GM18519 (cell line): ENCODE data around the gene LTBP1.
"Not testable (repeated sequence)": the region's sequence is repeated elsewhere in the genome, so short reads cannot be mapped to it uniquely, and the experiment has no call there.

ENCODE experiments used
- ATAC-seq: cut with Tn5 transposase; IDR thresholded peaks from one replicate; pipeline ENCODE4 v1.9.1; 2021; ENCODE audit warnings: mild to moderate bottlenecking, moderate library complexity; ENCODE audit not compliant: unreplicated experiment, low FRiP score

Gene LTBP1

DNA sequence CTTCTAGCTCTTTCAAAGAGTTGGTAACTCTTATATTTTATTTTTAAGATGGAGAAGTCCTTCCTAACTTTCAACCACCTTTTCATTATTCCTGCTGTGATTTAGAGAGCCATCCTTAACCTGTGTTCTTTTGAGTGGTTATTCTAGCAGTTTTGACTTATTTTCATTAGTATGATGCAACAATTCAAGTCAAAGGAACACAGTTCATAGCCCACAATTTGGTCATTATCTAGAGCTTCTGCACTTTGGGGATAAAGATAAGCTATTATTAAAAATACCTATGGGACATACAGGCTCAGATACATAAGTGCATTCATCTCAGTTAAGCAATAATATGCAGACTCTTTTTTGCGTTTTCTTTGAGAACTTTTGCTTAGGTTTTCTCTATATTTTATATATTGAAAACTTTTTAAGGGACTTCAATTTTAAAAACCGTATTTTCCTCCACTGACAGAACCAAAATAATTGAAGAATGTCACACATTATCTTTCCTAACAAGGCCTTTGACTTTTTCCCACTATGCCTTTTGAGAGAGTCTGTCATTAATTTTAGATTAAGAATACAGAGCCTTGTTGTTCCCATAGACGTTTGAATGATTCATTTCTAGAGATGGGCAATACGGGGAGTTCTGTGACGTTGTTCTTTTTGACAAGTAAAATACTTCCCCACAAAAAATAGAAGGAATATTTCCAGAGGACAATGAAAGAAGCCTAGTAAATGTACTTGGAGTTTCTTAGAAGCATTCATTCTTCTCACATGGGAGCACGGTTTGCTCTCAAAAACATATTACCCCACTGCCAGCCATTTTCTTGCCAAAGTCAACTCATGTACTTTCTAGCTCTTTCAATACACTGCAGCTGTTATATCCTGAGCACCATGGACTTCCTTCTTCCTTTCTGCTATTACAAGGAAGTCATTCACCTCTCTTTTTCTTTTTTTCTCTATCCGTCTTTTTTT is 486.8 kb downstream of the LTBP1 start:
- no peak for ATAC-seq

DNA sequence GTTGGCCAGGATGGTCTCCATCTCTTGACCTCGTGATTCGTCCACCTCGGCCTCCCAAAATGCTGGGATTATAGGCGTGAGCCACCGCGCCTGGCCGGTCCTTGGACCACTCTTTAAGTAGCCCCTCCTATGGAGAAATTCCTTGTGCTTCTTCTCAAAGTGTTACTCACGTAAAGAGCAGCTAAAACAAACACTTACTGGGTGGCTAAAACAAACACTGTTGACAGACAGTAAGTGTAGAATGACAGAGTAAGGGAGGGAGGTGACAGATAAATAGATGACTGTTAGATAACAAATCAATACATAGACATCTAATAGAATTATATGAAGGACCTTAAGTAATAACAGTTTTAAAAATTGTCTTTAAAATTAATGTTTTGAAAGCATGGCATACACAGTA is 488.8 kb downstream of the LTBP1 start:
- no peak for ATAC-seq

DNA sequence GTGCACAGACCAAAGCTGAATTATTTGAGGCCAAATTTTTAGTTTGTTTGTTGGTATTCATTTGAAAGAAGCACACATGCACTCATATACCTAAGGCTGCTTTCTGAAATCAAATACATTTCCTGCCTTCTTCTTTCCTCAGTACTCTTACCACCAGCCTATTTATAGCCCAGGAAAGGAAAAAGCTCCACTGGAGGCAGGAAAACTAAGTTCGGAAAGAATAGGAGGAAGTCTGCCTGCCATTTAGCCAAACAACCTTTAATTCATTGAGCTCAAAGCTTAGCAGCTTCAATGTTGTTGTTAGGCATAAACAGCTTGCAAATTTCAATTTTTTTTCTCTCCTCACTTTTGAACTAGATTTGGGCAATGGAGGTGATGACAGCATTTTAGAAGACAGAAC is 489.3 kb downstream of the LTBP1 start:
- no peak for ATAC-seq

- ATAC-seq = no peak
These were observed 490.5 kb downstream of the LTBP1 start for GRCh38 chr2:33437297-33437696.

DNA sequence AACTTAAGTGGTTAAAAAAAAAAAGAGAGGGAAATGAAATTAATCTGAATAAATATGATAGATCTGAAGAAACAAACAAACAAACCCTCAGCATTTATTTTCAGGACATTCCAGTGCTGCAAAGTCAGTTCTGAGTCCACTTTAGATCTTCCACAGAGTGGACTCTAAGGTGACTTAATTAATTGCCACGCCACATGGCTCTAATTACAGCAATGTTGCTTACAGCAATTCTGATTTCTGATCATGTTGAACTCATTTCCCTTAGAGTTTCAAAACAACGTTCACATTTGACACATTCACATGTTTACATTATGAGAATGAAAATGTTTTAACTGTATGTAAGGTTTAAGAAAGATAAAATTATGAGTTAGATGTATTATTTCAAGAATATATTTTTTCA is 491.1 kb downstream of the LTBP1 start:
- ATAC-seq = no peak

DNA sequence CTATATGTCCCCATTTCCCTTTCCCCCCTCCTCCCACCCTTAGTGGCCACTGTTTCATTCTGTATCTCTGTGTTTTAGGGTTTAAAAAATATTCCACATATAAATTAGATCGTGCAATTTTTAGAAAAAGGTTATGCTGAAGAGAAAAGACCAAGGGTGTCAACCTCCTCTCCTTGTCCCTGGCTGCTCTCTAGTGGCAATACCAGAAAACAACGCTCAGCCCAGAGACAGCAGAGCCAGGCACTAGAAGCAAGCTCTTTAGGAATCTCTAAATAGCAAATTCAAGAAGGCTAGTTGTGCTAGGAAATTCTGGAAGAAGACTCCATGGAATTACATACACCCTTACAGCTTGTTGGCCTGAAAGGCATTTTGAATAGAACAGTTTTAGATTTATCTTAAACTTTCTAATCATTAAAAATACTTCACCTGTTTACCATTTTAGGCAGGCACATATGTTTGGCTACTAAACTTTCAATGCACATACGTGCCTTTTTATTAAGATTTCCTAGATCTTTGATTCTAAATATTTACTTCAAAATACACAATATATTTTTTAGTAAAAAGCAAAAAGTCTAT is 494.6 kb downstream of the LTBP1 start:
- ATAC-seq = peak; percentile 85

- ATAC-seq = not testable (repeated sequence)
These were observed 495.3 kb downstream of the LTBP1 start for GRCh38 chr2:33442052-33442451.

GRCh38 chr2:33442528-33443079 is 495.9 kb downstream of the LTBP1 start:
- no peak for ATAC-seq

- no peak for ATAC-seq
These were observed 496.6 kb downstream of the LTBP1 start for GRCh38 chr2:33443274-33443829.

GRCh38 chr2:33444967-33445366 is 498.2 kb downstream of the LTBP1 start:
- ATAC-seq = no peak

- no peak for ATAC-seq
These were observed 501.6 kb downstream of the LTBP1 start for GRCh38 chr2:33448220-33448899.
